Mesenteric fat pad (tissue), 1 donor: ENCODE results near the gene TPSG1. TPM values are rescaled to one million over a fixed set of nuclear protein-coding genes. Genes with fewer than 3 reads are reported as not detected.
"Not testable (repeated sequence)": the region's sequence is repeated elsewhere in the genome, so short reads cannot be mapped to it uniquely, and the experiment has no call there.

ENCODE experiments used
- DNase-seq: peaks from one replicate; pipeline ENCODE4 v3.0.0-alpha.2; 2020; ENCODE audit warnings: low spot score
- total RNA-seq: library from RNA; stranded (reverse); fragmentation: NEBNext Ultra II Directional; extraction: Animal tissue kit (Norgen Biotek cat#: 25700); gene quantifications from one replicate; pipeline ENCODE4 v1.2.1, GENCODE V29; 2021
- donor health status: DM: yes; HTN: yes; CAD: no.

The TPSG1 gene
- total RNA-seq, 1 donor from 2014 or later = not detected

DNA sequence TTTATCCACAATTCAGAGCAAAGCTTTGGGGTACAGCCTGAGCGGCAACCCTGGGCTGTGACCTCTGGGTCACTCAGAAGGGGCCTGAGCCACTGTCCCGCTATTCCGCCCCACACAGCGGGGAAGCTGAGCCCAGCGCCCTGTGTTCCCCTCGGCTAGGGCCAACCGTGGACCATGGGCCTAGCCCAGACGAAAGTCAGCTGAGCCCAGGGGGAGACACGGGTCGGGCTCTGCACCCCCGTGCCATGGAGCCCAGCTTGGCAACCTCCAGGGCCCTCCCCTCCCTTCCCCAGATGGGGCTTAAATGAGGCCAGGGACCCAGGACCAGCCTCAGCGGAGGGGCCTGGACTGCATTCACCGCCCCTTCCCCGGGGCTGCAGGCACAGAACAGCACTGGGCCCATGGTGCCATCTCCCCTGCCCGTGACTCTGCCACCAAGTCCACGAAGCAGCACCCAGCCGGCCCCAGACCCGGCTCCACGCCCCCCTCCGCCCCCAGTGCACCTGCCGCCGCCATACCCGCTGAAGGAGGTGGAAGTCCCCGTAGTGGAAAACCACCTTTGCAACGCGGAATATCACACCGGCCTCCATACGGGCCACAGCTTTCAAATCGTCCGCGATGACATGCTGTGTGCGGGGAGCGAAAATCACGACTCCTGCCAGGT is 32.6 kb upstream of the TPSG1 start:
- no peak for DNase-seq

- DNase-seq = no peak
Observed at GRCh38 chr16:1256874-1257322, 31.8 kb upstream of the TPSG1 start.

DNA sequence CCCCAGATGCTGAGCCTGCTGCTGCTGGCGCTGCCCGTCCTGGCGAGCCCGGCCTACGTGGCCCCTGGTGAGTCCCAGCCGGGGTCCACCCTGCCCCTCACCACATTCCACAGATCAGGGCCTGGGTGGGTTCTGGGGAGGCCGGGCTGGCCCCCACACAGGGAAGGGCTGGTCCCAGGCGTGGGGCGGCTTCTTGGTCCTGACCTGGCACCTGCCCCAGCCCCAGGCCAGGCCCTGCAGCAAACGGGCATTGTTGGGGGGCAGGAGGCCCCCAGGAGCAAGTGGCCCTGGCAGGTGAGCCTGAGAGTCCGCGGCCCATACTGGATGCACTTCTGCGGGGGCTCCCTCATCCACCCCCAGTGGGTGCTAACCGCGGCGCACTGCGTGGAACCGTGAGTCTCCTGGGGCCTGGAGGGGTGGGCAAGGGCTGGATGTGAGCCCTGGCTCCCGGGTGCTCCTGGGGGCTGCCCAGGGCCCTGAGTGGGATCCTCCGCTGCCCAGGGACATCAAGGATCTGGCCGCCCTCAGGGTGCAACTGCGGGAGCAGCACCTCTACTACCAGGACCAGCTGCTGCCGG is 31.3 kb upstream of the TPSG1 start:
- not testable (repeated sequence) for DNase-seq

DNA sequence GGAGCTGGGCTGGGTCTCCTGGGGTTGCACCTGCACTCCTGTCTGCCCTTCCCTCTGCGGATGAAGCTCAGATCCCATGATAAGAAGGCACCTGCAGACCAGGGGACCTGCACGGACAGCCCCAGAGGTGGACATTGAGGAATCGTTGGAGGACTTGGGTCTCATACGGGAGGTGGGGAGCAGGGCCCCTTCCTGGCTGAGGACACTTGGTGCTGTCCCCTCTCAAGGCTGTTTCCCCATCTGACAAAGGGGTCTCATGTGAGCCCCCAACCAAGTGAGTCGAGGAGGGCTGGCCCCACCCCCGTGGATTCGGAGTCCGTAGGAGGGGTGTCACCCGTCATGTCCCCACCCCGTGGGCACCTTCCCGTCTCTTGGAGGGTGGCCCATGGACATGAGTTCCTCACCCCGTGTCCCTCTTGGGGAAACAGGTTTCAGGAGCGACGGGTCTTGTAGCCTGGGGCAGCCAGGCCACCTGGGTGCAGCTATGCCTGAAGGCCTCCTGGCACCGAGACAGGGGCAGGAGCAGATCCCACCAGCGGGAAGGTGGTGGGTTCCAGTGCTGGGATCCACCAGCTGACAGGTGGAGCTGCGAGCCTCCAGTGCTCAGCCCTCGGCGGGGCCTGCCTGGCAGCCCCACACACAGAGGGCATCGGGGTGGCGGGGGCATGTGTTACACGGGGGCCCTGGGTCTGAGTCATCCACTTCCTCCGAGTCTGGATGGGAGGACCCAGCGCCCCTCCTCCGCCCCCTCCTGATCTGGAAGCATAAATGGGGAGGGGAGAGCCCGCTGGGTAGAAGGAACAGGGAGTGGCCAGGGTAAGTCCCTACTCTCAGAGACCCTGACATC is 30.4 kb upstream of the TPSG1 start, which contains the start of gene TPSD1:
Gene TPSD1, plus strand, starts transcription at position 794 of the 847 bp plus-strand sequence. CDS start 212 bp downstream, outside the sequence.
- not testable (repeated sequence) for DNase-seq

- DNase-seq = not testable (repeated sequence)
Observed at GRCh38 chr16:1254821-1255220, 29.8 kb upstream of the TPSG1 start.

- not testable (repeated sequence) for DNase-seq
Observed at GRCh38 chr16:1253701-1254364, 28.8 kb upstream of the TPSG1 start.

DNA sequence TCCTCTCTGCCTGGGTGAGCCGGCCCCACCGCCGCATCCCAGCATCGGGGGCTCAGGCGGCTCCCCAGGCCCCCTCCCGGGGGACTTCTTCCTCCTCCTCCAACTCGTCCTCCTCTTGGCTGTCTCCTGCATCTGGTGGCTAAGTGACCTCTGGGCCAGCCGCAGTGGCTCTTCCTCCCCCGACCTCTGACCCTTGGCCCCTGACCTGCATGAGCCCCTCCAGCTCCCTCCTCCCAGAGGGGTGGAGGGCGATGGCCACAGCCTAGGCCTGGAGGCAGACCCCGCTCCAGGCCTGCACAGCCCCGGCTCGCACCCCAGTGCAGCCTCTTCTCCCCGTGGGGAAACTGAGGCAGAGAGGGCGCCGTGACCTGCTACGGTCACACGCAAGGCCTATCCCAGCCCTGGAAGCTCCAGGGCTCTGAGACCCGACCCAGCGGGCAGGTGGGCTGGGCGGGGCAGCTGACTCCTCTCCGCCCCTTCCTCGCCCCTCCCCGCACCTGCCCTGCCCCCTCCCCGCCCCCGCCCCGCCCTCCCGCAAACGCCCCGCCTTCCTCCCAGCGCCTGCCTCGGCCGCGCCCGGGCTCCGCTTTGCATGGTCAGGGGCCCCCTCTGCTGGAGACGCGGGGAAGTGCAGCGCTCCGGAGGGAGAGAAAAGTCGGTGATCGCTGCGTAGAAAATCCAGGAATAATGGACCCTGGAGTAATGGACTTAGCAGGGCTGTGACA is 24.1 kb upstream of the TPSG1 start:
- DNase-seq = not testable (repeated sequence)

DNA sequence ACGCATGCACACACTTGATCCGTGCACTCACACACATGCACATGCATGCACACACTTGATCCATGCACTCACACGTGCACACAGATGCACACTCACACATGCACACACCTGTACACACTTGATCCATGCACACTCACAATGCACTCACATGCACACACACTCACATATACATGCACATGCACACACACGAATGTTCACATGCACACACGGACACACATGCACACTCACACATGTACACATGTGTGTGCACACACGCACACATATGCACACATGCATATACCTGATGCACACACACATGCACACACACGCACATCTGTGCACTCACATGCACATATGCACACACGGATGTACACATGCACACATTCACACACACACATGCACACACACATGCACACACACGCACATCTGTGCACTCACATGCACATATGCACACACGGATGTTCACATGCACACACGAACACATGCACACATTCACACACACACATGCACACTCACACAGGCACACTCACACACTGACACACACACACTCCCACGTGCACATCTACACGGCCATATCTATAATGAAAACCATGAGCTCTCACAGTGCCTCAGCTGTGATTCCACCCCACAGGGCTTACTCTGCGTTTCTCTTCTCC is 23.0 kb upstream of the TPSG1 start:
- DNase-seq = not testable (repeated sequence)

- DNase-seq = no peak
Observed at GRCh38 chr16:1245452-1246020, 20.5 kb upstream of the TPSG1 start.

DNA sequence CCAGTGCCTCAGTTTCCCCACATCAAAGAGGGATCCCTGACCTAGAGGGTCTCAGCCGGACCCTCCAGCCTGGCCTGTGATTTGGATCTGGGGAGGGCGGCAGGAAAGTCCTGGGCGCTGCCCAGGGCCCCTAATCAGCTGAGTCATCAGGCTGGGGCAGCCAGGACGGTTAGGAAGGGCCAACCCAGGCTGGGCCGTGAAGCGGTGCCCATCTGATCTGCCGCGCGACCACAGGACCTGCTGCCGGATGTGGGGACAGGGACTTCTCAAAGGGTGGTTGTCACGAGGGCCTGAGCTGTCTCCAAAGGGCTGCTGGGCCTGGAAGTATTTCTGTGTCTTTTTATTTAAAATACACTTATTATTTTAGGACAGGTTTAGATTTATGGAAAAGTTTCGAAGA is 19.8 kb upstream of the TPSG1 start:
- no peak for DNase-seq

DNA sequence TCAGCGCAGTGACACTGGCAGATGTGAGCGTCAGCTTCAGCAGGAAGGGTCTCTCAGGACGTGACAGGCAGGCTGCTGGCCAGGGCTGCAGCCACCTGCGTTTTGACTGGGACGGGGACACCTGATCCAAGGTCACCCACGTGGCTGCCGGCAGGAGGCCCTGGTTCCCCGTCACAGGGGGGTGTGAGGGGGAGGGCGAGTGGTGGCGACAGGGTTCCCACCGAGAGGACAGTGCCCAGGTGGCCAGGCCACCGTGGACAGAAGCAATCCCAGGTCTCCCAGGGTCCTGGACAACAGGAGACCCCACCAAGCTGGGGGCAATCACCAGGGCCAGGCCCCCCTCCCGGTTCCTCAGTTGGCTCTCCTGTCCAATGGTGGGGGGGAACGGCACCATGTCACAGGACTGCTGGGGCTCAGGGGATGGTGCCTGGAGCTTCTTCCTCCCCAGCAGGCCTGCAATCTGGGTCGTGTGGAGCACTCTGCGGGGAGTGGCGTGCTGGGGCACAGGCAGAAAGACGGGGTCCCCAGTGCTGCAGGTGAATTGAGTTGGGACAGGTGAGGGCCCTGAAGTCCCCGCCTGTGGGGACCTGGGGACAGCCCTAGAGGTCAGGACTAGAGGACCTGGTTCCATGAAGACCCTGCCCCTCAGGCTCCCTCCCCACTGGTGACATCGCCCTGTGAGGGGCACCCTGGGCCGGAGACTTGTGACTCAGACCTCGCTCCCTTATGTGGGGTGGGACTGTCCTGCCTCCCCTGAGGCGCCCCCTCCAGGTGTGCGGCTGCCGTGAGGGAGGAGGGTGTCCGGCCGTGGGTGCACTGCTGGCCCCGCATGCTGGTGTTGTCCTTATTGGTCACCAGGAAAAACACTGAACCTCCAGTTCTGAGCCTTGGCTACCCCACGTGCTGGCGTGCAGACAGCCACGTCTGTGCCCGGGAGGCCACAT is 19.1 kb upstream of the TPSG1 start:
- not testable (repeated sequence) for DNase-seq

GRCh38 chr16:1243363-1243762 is 18.3 kb upstream of the TPSG1 start:
- DNase-seq = not testable (repeated sequence)

DNA sequence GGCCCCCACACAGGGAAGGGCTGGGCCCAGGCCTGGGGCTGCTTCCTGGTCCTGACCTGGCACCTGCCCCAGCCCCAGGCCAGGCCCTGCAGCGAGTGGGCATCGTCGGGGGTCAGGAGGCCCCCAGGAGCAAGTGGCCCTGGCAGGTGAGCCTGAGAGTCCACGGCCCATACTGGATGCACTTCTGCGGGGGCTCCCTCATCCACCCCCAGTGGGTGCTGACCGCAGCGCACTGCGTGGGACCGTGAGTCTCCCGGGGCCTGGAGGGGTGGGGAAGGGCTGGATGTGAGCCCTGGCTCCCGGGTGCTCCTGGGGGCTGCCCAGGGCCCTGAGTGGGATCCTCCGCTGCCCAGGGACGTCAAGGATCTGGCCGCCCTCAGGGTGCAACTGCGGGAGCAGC is 16.0 kb upstream of the TPSG1 start:
- not testable (repeated sequence) for DNase-seq

DNA sequence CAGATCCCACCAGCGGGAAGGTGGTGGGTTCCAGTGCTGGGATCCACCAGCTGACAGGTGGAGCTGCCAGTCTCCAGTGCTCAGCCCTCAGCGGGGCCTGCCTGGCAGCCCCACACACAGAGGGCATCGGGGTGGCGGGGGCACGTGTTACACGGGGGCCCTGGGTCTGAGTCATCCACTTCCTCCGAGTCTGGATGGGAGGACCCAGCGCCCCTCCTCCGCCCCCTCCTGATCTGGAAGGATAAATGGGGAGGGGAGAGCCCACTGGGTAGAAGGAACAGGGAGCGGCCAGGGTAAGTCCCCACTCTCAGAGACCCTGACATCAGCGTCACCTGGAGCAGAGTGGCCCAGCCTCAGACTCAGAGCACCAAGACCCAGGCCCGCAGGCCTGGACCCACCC is 15.4 kb upstream of the TPSG1 start, which contains the start of gene TPSAB1:
Gene TPSAB1, plus strand, starts transcription at position 270 of the 400 bp plus-strand sequence. CDS start 234 bp downstream, outside the sequence.
- not testable (repeated sequence) for DNase-seq

DNA sequence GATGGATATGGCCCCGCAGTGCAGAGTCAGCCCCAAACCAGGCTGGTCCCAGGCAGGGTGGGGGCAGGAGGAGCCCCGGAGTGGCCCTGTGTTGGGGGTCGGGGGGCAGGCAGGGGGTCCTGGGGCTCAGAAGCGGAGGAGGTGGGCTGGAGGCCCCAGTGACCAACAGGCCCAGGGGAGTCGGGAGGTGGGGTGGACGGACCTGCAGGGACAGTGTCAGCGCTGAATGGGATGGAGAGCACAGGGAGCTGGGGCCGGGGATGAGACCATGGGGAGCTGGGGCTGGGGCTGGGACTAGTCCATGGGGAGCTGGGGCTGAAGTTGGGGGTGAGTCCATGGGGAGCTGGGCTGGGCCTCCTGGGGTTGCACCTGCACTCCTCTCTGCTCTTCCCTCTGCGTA is 14.5 kb upstream of the TPSG1 start:
- DNase-seq = not testable (repeated sequence)

GRCh38 chr16:1238909-1239308 is 13.8 kb upstream of the TPSG1 start:
- DNase-seq = not testable (repeated sequence)

DNA sequence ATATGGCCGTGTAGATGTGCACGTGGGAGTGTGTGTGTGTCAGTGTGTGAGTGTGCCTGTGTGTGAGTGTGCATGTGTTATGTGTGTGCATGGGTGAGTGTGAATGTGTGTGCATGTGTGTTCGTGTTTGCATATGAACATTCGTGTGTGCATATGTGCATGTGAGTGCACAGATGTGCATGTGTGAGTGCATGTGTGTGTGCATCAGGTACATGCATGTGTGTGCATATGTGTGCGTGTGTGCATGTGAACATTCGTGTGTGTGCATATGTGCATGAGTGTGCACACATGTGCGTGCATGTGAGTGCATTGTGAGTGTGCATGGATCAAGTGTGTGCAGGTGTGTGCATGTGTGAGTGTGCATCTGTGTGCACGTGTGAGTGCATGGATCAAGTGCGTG is 12.9 kb upstream of the TPSG1 start:
- DNase-seq = no peak

GRCh38 chr16:1236659-1237058 is 11.6 kb upstream of the TPSG1 start:
- not testable (repeated sequence) for DNase-seq
